HG03175 (cell line): ENCODE results near the gene HOXA1.

Source experiments
- ATAC-seq: cut with Tn5 transposase; IDR thresholded peaks from one replicate; pipeline ENCODE4 v1.9.1; 2021; ENCODE audit warnings: mild to moderate bottlenecking, moderate library complexity; ENCODE audit not compliant: unreplicated experiment

Gene HOXA1

GRCh38 chr7:27095897-27096767 is at the start of gene HOXA1:
TSS of gene HOXA1 (minus strand) at chr7:27096000. CDS start at chr7:27095912, 88 bp downstream.
- peak; percentile 88 for ATAC-seq

GRCh38 chr7:27145165-27145913 is 49.5 kb upstream of the HOXA1 start:
- no peak for ATAC-seq

GRCh38 chr7:27144781-27145164 is 49.0 kb upstream of the HOXA1 start:
- no peak for ATAC-seq

- ATAC-seq, result no peak
Measured at GRCh38 chr7:27143950-27144780, 48.4 kb upstream of the HOXA1 start.

GRCh38 chr7:27143023-27143949 is 47.5 kb upstream of the HOXA1 start, which contains the start of gene HOXA5:
TSS of gene HOXA5 (minus strand) at chr7:27143681. CDS start at chr7:27143607, 74 bp downstream.
- peak; percentile 71 for ATAC-seq

- ATAC-seq, result no peak
Measured at GRCh38 chr7:27142580-27143022, 46.8 kb upstream of the HOXA1 start.

- ATAC-seq, result no peak
Measured at GRCh38 chr7:27141923-27142579, 46.3 kb upstream of the HOXA1 start.

- ATAC-seq, result no peak
Measured at GRCh38 chr7:27141137-27141922, 45.5 kb upstream of the HOXA1 start.

GRCh38 chr7:27140126-27140857 is 44.5 kb upstream of the HOXA1 start:
- ATAC-seq, result no peak

GRCh38 chr7:27139334-27140125 is 43.7 kb upstream of the HOXA1 start:
- ATAC-seq, result no peak

GRCh38 chr7:27138985-27139333 is 43.2 kb upstream of the HOXA1 start:
- ATAC-seq, result no peak

GRCh38 chr7:27138472-27138871 is 42.7 kb upstream of the HOXA1 start:
- ATAC-seq, result no peak

- ATAC-seq, result no peak
Measured at GRCh38 chr7:27137640-27138315, 42.0 kb upstream of the HOXA1 start.

- ATAC-seq, result no peak
Measured at GRCh38 chr7:27134392-27134791, 38.6 kb upstream of the HOXA1 start.

GRCh38 chr7:27133409-27134231 is 37.8 kb upstream of the HOXA1 start:
- ATAC-seq, result no peak

GRCh38 chr7:27132978-27133377 is 37.2 kb upstream of the HOXA1 start:
- ATAC-seq, result no peak
